HG02970 (cell line): Measurements from ENCODE around the gene AGBL1.

Source experiments
- ATAC-seq: cut with Tn5 transposase; IDR thresholded peaks from one replicate; pipeline ENCODE4 v1.9.1; 2021; ENCODE audit warnings: mild to moderate bottlenecking, moderate library complexity, moderate number of reproducible peaks; ENCODE audit not compliant: unreplicated experiment, low FRiP score

Gene AGBL1

DNA sequence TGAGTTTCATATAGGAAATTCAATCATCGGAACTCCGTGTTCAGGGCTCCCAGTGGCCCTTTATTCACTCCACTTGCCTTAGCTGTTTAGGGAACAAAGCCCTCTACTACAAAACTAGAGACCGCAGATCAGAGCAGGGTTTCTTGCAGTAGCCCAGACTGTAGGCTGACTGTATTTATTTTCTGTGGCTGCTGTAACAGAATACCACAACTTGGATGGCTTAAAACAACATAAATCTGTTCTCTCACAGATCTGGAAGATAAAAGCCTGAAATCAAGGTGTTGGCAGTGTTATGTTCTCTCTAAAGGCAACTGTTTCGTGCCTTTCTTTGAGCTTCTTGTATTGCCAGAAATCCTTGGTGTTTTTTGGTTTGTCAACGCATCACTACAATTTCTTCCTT is 479.0 kb downstream of the AGBL1 start:
- no peak for ATAC-seq

DNA sequence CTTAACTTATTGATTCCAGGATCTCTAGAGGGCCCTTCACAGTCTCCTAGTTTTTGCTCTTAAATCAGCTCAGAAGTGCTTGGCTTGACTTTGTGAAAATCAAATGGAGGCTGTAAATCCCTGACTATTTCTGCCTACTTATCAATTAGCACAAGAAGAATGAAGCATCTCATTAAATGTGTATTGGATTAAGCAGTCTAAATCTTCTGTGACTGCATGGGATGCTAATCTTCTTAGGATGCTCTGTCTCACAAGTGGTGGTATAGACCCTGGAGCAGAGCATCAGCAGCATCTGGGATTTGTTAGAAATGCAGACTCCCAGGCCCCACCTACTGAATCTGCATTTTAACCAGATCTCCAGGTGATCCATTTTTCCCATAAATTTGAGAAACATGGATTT is 488.7 kb downstream of the AGBL1 start:
- ATAC-seq: no peak

DNA sequence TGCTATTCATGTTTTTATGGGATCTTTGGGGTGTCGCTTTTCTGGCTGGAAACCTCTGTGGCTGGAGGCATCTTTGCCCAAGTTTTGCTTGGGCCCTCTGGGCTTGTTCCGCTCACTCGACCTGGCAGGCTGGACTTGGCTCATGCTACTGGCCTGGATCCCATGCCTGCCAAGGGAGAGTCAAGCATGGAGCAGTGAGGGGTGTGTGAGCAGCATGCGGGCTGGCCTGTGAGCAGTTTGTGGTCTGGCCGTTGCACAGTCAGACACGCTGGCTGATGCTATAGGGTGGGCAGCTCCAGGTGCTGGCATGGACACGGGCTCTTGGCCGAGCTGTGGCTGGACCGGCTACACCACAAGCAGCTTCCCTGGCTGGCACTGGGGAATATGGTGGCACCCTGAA is 491.1 kb downstream of the AGBL1 start:
- no peak for ATAC-seq

DNA sequence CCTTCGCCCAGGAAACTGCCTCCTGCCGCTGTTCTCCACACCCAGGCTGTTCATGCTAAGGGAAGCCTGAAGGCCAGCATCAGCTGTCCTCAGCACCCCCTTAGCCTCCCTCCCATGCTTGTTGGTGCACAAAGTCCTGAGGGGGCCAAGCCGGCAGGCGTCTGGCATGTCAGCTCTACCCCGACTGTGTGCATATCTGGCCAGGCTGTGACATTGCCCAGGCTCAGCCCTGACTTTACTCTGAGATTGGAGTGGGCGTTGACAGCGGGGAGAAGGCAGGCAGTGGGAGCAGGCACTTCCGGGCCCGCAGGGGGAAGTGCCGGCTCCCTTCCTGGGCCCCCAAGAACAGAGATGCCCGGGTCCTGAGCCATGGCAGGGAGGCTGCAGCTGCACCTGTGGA is 492.2 kb downstream of the AGBL1 start:
- no peak for ATAC-seq

DNA sequence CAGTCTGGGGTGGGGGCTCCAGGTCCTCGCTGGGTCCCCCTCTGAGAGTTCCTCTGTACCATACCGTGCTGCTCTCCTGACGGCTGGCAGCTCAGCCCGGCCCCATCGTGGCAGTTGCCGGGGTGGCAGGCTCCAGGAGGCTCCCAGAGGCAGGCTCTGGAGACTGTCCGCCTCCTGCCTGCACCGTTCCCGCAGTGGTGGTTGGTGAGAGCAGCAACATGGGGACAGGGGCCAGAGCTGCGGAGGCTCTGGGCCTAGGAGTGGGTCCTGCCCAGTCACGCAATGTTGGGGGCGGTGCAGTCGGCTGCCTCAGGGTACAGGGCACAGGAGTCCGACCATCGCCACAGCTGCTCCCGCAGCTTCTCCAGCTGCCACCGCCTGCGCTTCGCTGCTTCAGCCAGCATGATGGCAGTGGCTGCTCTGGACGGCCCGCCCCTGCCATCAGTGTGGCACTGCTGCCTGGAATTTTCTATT is 492.7 kb downstream of the AGBL1 start:
- ATAC-seq: no peak

DNA sequence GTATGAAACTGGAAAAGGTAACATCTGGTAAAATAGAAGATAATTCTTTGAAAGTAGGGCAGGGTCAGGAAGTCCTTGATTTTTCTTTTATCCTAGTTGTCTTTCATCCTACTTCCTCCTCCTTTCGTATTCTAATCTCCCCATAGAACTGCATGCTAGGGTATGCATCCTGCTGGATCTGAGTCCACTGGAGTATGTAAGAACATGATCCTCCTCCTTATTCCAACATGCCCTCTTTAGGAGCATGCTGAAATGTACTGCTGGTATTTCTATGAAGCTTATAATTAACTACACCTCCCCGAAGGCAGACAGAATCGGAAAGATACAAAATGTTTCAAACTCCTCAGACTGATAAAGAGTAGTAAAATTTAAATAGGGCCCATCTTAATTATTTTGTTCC is 493.8 kb downstream of the AGBL1 start:
- no peak for ATAC-seq

DNA sequence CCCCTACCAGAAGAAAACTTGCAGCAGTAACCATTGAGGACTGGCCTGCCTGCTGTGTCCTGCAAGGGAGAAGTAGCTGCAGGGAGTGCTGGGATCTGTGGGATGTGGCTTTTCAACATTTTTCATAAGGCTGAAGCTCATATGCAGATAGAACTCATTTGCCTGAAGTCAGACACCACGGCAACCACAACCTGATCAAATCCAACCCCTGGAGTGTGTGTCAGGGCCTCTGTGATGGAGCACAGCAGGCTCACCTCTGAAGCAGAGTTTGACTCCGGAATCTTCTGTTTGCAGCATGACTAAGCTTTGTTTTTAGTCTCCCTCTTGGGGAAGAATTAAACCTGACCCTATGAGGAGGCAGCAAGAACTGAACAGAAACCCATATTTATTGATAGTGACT is 508.7 kb downstream of the AGBL1 start:
- no peak for ATAC-seq

DNA sequence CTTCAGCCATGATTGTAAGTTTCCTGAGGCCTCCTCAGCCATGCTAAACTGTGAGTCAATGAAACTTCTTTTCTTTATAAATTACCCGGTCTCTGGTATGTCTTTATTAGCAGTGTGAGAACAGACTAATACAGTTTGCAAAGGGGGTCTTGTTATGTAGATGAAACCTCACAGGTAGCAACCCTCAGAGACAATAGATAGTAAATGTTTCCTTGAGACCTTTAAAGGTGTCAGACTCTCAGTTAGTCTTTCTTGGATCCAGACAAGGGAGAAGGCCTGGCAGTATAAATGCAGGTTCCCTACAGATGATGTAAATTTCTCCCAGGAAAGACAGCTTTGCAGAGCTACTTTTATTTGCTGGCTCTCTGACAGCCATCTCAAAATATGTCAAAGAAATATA is 510.8 kb downstream of the AGBL1 start:
- no peak for ATAC-seq

DNA sequence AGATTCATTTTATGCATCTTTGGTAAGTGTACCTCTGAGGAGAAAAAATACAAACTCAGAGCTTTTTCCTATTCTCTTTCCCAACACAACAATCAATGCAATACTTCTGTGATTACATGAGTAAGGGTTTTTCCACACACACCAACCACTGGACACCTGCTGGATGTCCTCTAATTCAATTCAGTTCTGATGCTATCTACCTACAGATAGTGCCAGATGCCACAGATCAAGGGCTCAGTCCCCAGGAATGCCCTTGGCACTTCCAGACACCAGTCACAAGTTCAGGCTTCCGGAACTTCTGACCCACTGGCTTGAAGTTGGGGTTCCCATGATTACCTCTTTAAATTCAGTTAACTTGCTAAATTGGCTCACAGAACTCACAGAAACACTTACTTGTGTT is 511.5 kb downstream of the AGBL1 start:
- ATAC-seq: no peak

DNA sequence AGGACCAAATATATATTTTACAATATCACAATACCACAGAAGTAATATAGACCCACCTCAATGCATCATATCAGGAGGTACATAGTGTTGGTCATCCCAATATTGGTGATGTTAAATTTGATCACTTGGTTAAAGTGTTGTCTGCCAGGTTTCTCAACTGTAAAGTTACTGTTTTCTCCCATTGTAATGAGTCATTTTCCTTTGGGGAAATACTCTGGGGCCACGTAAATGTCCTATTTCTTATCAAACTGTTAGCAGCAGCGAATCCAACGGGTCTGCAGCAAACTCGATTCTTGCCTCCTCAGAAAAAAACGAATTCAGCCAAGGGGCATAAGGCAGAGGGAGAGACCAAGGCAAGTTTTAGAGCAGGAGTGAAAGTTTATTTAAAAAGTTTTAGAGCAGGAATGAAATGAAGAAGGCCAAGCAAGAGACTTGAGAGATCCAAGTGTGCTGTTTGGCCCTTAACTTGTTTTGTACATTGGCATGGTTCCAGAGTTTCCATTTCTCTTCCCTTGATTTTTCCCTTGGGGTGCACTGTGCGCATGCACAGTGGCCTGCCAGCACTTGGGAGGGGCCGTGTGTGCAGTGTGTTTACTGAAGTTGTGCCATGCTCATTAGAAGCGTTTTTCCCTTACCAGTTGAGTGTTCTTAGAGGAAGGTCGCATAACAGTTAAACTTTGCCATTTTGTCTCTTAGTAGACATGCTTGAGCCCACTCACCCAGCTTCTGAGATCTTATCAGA is 512.5 kb downstream of the AGBL1 start:
- ATAC-seq: no peak

DNA sequence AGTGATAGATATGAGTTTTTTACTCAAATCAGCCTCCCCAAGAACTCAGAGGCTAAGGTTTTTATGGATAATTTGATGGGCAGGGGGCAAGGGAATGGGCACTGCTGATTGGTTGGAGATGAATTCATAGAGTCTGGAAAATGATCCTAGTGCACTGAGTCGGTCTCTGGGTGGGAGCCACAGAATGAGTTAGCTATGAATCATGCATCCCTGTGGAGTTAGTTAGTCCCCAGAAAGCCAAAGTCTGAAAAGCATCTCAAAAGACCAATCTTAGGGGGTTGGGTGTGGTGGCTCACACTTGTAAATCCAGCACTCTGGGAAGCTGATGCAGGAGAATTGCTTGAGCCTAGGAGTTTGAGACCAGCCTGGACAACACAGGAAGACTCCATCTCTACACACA is 516.1 kb downstream of the AGBL1 start:
- ATAC-seq: no peak

DNA sequence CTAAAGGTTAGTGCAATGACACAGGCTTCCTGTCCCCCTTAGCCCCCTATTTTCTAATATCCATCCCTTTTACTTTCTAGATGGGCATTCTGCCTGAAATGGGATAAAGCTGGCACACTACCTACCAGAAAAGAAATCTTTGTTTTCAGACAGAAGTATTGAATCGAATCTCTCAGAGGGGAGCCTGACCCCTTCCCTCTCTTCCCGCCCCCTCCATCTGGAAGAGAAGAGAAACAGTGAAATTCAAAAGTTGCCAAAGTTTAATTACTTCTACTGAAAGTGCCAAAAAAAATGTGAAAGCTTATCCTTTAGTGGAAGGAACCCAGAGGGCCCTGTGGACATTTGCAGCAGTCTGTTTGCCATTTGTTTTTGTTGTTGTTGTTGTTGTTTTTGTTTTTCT is 523.8 kb downstream of the AGBL1 start:
- no peak for ATAC-seq

DNA sequence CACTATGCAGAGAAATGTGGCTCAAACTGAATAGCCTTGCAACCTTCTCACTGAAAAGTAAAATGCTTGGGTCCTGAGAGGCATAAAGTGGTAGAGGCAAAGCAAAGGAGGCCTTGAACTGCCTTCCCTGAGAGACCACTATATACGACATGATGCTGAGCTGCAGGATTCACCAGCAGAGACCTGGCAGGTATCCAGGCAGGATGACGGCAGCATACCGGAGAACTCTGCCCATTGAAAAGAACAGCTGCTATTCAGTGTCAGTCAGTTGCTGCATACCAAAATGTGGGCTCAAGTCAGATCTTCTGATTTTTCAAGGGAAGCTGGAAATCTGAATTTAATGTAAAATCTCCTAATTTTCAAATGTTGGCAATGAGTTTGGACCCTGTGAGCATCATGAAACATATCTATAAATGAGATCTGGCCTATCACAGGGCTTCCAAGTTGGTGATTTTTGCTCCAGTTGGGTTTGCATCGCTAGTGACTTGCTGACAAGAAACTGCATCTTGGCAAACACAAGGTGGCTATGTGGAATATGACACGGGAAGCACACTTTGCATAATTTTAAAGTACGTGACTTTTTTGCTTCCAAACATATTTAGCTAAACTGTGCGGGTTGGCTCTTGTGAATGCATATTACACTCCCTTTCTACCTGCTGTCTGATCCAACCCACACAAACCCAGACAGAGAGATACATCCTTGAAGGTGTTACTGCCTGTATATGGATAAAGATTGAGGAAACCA is 529.0 kb downstream of the AGBL1 start:
- ATAC-seq: no peak

DNA sequence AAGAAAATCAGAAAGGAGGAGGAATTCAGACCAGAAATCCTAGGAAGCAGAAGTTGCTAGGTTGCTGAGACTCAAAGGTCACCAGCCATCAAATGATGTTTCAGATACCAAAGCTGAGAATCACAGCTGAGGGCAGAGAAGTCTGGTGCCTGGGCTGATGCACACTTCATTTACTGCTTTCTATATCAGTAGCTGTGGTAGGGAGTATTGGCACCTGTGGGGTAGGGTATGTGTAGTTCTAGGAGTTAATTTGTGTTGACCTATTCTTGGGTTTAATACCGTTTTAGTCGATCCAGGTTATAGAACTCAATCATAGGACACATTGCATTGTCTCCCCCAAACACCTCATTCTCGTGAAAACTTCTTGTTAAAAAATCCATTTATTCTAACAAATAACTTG is 529.6 kb downstream of the AGBL1 start:
- ATAC-seq: no peak

DNA sequence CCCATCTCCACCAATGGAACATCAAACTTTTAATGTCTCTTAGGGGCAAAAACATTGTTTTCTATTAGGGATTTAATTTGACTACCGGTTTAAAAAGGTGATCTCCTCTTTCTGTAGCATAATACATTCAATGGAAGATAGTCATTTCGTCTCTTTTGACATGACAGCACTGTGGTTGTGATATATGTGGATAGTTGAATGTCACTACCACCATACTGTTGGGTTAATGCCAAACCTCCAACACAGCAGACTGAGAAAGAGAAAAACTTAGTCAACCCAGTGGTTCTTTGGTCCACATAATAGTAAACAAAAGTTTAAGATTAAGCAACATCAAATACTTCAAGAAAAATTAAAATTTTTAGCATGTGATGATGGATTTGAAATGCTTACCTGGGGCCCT is 530.4 kb downstream of the AGBL1 start:
- ATAC-seq: no peak

DNA sequence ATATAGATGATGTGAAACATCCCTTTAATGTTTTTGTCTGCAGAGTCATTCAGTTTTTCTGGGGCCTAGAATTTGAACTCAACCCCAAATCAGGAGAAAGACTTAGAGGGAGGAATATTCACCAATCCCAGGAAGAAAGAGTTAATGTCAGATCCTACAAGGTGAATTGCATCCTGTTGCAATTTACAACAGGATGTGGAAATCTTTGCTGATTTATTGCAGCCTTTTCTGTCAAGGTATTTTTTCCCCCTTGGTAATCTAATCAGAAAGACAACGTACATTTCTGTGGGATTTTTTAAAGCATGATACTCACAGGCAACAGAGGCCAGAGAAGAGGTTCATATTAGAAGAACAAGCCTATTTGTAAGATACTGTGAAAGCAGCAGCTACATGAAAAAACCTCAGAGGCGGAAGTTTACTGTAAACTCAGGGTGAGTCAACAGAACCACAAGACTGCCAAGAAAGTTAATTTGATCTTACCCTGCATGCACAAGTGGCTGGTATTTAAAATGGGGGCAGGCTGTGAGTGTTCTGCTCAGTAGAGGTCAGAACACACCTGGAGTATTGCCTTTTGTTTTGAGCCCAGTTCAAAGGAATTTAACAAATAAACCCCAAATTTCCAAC is 531.9 kb downstream of the AGBL1 start:
- no peak for ATAC-seq

DNA sequence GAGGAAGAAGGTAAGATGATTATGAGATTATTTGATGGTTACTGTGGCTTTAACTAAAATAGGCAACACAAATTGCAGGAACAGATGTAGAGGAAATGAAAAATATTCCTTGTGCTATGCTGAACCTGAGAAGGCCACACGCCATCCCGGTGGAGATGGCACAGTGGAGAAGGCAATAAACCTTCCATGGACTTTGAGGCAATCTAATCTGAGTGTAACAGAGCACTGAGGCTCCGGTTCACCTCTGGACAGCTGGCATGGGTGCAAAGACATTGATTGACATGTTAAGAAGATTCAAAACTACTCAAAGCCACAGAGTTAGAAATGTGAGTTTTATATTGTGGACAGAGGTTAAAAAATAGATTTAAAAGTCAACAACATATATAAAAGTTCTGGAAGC is 535.7 kb downstream of the AGBL1 start:
- ATAC-seq: no peak

DNA sequence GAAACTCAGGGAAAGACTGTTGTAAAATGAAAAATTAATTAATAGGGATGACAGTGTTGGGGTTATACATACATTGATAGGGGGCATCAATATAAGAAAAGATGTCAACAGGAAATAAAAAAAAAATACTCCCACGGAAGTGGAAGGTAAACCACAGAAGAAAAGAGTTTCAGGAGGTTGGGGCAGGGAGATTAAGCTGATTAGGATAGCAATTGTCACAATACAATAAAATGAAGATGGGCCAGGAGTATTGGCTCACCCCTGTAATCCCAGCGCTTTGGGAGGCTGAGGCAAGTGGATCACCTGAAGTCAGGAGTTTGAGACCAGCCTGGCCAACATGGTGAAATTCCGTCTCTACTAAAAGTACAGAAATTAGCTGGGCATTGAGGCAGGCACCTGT is 536.1 kb downstream of the AGBL1 start:
- ATAC-seq: no peak

DNA sequence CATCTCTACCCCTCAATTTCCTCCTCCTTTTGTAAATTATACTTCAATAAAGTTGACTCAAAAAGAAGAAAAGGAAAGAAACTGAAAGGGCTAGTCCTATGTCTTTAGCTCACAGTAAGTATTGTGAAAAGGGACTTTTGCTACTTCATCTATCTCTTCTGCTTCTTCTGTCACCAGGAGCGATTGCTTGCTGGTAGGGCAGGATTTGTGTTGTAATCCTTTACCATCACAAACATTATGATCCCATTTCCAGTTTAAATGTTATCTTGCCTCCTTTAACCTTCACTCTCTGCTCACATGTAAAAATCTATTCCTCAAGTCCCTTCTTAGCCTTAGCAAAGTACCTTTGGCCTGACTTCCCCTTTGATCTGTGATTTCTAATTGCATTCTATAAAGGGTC is 537.1 kb downstream of the AGBL1 start:
- no peak for ATAC-seq

DNA sequence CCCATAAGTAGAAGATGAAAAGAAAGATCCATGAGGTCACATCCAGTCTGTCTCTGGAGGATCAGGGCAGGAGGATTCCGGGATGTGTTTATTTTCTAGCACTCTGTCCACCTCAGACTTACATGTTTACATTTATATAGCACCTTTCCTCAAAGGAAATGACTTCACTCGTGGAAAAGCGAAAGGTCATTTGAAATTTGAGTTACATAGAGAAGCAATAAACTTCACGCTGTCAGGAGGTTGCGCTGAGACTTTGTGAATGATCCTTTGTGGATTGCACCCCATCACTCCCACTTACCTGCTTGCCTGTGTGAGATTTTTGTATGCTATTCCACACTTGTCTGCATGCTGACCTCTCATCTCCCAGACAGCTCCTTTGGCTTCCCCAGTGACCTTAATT is 540.5 kb downstream of the AGBL1 start:
- ATAC-seq: no peak

DNA sequence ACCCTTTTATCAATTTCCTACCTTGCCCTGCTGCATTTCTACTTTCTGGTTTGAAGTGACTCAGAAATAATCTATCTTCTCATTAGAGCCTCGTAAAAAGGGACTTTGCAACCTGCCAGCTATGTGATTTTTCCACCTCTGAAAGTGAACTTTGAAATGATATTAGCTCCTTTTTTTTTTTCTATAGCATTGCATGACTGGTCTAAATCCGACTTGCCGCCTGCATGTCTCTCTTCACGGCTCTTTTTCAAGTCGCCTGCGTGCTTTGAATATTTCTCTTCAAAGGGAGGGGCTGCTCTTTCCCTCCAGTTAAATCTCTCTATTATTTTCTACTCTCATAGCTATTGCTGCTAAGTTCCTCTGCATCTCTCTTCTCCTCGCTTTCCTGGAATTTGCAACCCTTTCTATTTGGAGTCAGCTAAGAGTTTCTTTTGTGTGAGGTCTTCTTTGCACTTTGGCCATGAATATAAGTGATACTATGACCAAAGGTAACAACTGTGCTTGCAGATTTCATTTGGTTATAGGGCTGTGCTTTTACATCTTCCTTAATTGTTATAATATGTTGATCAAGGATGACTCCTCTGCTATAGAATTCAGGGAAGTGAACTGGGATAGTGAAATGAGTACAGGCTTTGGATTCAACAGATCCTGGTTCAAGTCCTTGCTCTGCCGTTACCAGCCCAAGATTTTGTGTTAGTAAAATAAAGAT is 541.1 kb downstream of the AGBL1 start:
- ATAC-seq: no peak
